Neural progenitor cell (in vitro differentiated cells): ENCODE data around the gene GRK1. TPM values are rescaled to one million over a fixed set of nuclear protein-coding genes. Genes with fewer than 3 reads are reported as not detected.

Experiments used
- DNase-seq: peaks from one replicate; pipeline ENCODE4 v3.0.0-alpha.2; 2016; ENCODE audit warnings: low spot score
- H2AFZ ChIP-seq: fragments of 200-600 bp; sonication (generic); replicated peaks from 2 replicates; pipeline ENCODE4 v1.6.1; 2016; ENCODE audit warnings: antibody characterized with exemption
- H3F3A ChIP-seq: fragments of 200-600 bp; sonication (generic); 2 replicates; pipeline ENCODE4 v1.6.1; 2016; ENCODE audit warnings: antibody characterized with exemption, low read depth
- H3K27ac ChIP-seq: fragments of 200-600 bp; sonication (generic); 2 replicates; pipeline ENCODE4 v1.5.1; 2016; ENCODE audit warnings: mild to moderate bottlenecking
- H3K27me3 ChIP-seq: fragments of 200-600 bp; sonication (generic); 2 replicates; pipeline ENCODE4 v1.6.1; 2016; ENCODE audit warnings: mild to moderate bottlenecking, moderate library complexity
- H3K36me3 ChIP-seq: fragments of 200-600 bp; sonication (generic); 2 replicates; pipeline ENCODE4 v1.5.1; 2016
- H3K4me1 ChIP-seq: fragments of 200-600 bp; sonication (generic); 2 replicates; pipeline ENCODE4 v1.6.1; 2016; ENCODE audit warnings: mixed run types
- H3K4me2 ChIP-seq: fragments of 200-600 bp; sonication (generic); 2 replicates; pipeline ENCODE4 v1.6.1; 2016
- H3K4me3 ChIP-seq: fragments of 200-600 bp; sonication (generic); 2 replicates; pipeline ENCODE4 v1.5.1; 2016
- H3K79me2 ChIP-seq: fragments of 200-600 bp; sonication (generic); 2 replicates; pipeline ENCODE4 v1.6.1; 2016; ENCODE audit warnings: low read depth
- H3K9ac ChIP-seq: fragments of 200-600 bp; sonication (generic); 2 replicates; pipeline ENCODE4 v1.6.1; 2016
- H3K9me3 ChIP-seq: fragments of 200-600 bp; sonication (generic); 2 replicates; pipeline ENCODE4 v1.5.1; 2016; ENCODE audit warnings: low read depth
- H4K20me1 ChIP-seq: fragments of 200-600 bp; sonication (generic); 2 replicates; pipeline ENCODE4 v1.6.1; 2016; ENCODE audit warnings: low read depth
- H3K27ac Mint-ChIP-seq: 3 replicates; pipeline ENCODE4 v1.8.0; 2021; ENCODE audit warnings: mixed read lengths
- H3K27me3 Mint-ChIP-seq: 2 replicates; pipeline ENCODE4 v1.8.0; 2022; ENCODE audit warnings: low read depth, mild to moderate bottlenecking, inconsistent platforms, moderate library complexity, mixed read lengths; ENCODE audit not compliant: insufficient read depth
- H3K36me3 Mint-ChIP-seq: 3 replicates; pipeline ENCODE4 v1.8.0; 2021; ENCODE audit warnings: mixed read lengths
- H3K4me1 Mint-ChIP-seq: 3 replicates; pipeline ENCODE4 v1.8.0; 2021; ENCODE audit warnings: mixed read lengths
- H3K4me3 Mint-ChIP-seq: 3 replicates; pipeline ENCODE4 v1.8.0; 2021; ENCODE audit warnings: mild to moderate bottlenecking, moderate library complexity, mixed read lengths
- H3K9me3 Mint-ChIP-seq: 3 replicates; pipeline ENCODE4 v1.8.0; 2020; ENCODE audit warnings: mixed read lengths
- CTCF ChIP-seq: fragments of 200-600 bp; sonication (generic); IDR thresholded peaks from 2 replicates; pipeline ENCODE4 v1.5.1; 2017; ENCODE audit warnings: antibody characterized with exemption, mild to moderate bottlenecking
- EZH2 ChIP-seq: fragments of 200-600 bp; sonication (generic); IDR thresholded peaks from 2 replicates; pipeline ENCODE4 v1.6.1; 2017; ENCODE audit warnings: antibody characterized with exemption, mild to moderate bottlenecking, moderate library complexity
- EZH2phosphoT487 ChIP-seq: fragments of 200-600 bp; sonication (generic); IDR thresholded peaks from 2 replicates; pipeline ENCODE4 v1.6.1; 2017; ENCODE audit warnings: antibody characterized with exemption
- total RNA-seq: library from RNA; depleted of rRNA; stranded (reverse); fragments of >200 nt; gene quantifications from 2 replicates; pipeline ENCODE4 v1.2.3, GENCODE V29; 2015; ENCODE audit warnings: low replicate concordance

The GRK1 gene
- total RNA-seq, 1 donor from 2014 or later, result not detected

- Mint-ChIP-seq H3K4me1 (no peaks in the 10 kb centered on the region), H3K4me3 (no peak overlapping the region), H3K27ac (no peak overlapping the region), H3K27me3 (peaks cover 8% of the 10 kb centered on the region), H3K9me3 (peaks cover 2% of the 10 kb centered on the region), H3K36me3 (no peaks in the 10 kb centered on the region)
- Histone ChIP-seq H3K27me3 (no peaks in the 10 kb centered on the region), H3K4me3 (no peak overlapping the region), H3K9ac (no peak overlapping the region), H3K79me2 (no peaks in the 10 kb centered on the region), H3K4me1 (no peaks in the 10 kb centered on the region), H3K9me3 (no peaks in the 10 kb centered on the region), H3K4me2 (no peak overlapping the region), H3K27ac (no peak overlapping the region), H4K20me1 (peaks cover 15% of the 10 kb centered on the region), H2AFZ (no peak overlapping the region), H3F3A (no peaks in the 10 kb centered on the region), H3K36me3 (no peaks in the 10 kb centered on the region)
- no peak for TF ChIP-seq EZH2phosphoT487
- no peak for TF ChIP-seq CTCF
- TF ChIP-seq EZH2, result no peak
- DNase-seq, result no peak
These were observed 107.4 kb downstream of the GRK1 start for GRCh38 chr13:113774177-113775107.

- Mint-ChIP-seq H3K36me3 (no peaks in the 10 kb centered on the region), H3K4me1 (no peaks in the 10 kb centered on the region), H3K4me3 (no peak overlapping the region), H3K27ac (no peak overlapping the region), H3K27me3 (peaks cover 8% of the 10 kb centered on the region), H3K9me3 (peaks cover 2% of the 10 kb centered on the region)
- DNase-seq, result no peak
- Histone ChIP-seq H3K9ac (no peak overlapping the region), H3K79me2 (no peaks in the 10 kb centered on the region), H3K9me3 (no peaks in the 10 kb centered on the region), H3K4me2 (no peak overlapping the region), H3K36me3 (no peaks in the 10 kb centered on the region), H3K4me3 (no peak overlapping the region), H3K27ac (no peak overlapping the region), H2AFZ (no peak overlapping the region), H3F3A (no peaks in the 10 kb centered on the region), H3K27me3 (peaks cover 4% of the 10 kb centered on the region), H4K20me1 (peaks cover 17% of the 10 kb centered on the region), H3K4me1 (no peaks in the 10 kb centered on the region)
- TF ChIP-seq CTCF (no peak), EZH2phosphoT487 (no peak), EZH2 (no peak)
These were observed 108.6 kb downstream of the GRK1 start for GRCh38 chr13:113775451-113776145.

GRCh38 chr13:113776231-113777125, 109.5 kb downstream of the GRK1 start:
- no peak overlapping the region for H3K27ac ChIP-seq
- H3K27me3 ChIP-seq, result peaks cover 4% of the 10 kb centered on the region
- peaks cover 2% of the 10 kb centered on the region for H3K9me3 Mint-ChIP-seq
- H3K36me3 ChIP-seq, result no peaks in the 10 kb centered on the region
- no peak overlapping the region for H3K4me3 Mint-ChIP-seq
- H3K9me3 ChIP-seq, result no peaks in the 10 kb centered on the region
- H3K79me2 ChIP-seq, result no peaks in the 10 kb centered on the region
- H3K9ac ChIP-seq, result no peak overlapping the region
- no peak overlapping the region for H3K27ac Mint-ChIP-seq
- no peak for DNase-seq
- H3F3A ChIP-seq, result no peaks in the 10 kb centered on the region
- peaks cover 17% of the 10 kb centered on the region for H4K20me1 ChIP-seq
- no peak for TF ChIP-seq EZH2phosphoT487
- TF ChIP-seq EZH2, result no peak
- TF ChIP-seq CTCF, result no peak
- no peaks in the 10 kb centered on the region for H3K4me1 ChIP-seq
- no peak overlapping the region for H2AFZ ChIP-seq
- H3K4me1 Mint-ChIP-seq, result no peaks in the 10 kb centered on the region
- H3K4me2 ChIP-seq, result no peak overlapping the region
- H3K27me3 Mint-ChIP-seq, result peaks cover 8% of the 10 kb centered on the region
- H3K4me3 ChIP-seq, result no peak overlapping the region
- H3K36me3 Mint-ChIP-seq, result no peaks in the 10 kb centered on the region
